HuH-7 (cell line): ENCODE measurements around the gene MRPS10.
"Not testable (repeated sequence)": the region's sequence is repeated elsewhere in the genome, so short reads cannot be mapped to it uniquely, and the experiment has no call there.

ENCODE experiments used
- DNase-seq: peaks from one replicate; pipeline ENCODE4 v3.0.0; 2011; ENCODE audit warnings: low spot score

MRPS10 gene

GRCh38 chr6:42207559-42207958 is 10.1 kb downstream of the MRPS10 start:
- DNase-seq: not testable (repeated sequence)

- DNase-seq: no peak
Observed at GRCh38 chr6:42204768-42205282, 12.8 kb downstream of the MRPS10 start.

- no peak for DNase-seq
Observed at GRCh38 chr6:42203183-42203582, 14.5 kb downstream of the MRPS10 start.

GRCh38 chr6:42202131-42202915 is 15.3 kb downstream of the MRPS10 start:
- not testable (repeated sequence) for DNase-seq

- DNase-seq: no peak
Observed at GRCh38 chr6:42201382-42201781, 16.3 kb downstream of the MRPS10 start.

GRCh38 chr6:42200035-42200434 is 17.6 kb downstream of the MRPS10 start:
- DNase-seq: no peak

- no peak for DNase-seq
Observed at GRCh38 chr6:42199106-42199981, 18.3 kb downstream of the MRPS10 start.

GRCh38 chr6:42197555-42198362 is 19.9 kb downstream of the MRPS10 start:
- no peak for DNase-seq

- no peak for DNase-seq
Observed at GRCh38 chr6:42195415-42195814, 22.2 kb downstream of the MRPS10 start.

GRCh38 chr6:42194056-42194455 is 23.6 kb downstream of the MRPS10 start:
- no peak for DNase-seq

- no peak for DNase-seq
Observed at GRCh38 chr6:42193491-42193894, 24.2 kb downstream of the MRPS10 start.

GRCh38 chr6:42192385-42192784 is 25.3 kb downstream of the MRPS10 start:
- not testable (repeated sequence) for DNase-seq

GRCh38 chr6:42190554-42191183 is 27.0 kb downstream of the MRPS10 start:
- no peak for DNase-seq

GRCh38 chr6:42188406-42188805 is 29.3 kb downstream of the MRPS10 start:
- DNase-seq: no peak

GRCh38 chr6:42185597-42185996 is 32.1 kb downstream of the MRPS10 start:
- DNase-seq: no peak

GRCh38 chr6:42184475-42184874 is 33.2 kb downstream of the MRPS10 start:
- no peak for DNase-seq

- no peak for DNase-seq
Observed at GRCh38 chr6:42182101-42182500, 35.6 kb downstream of the MRPS10 start.

- no peak for DNase-seq
Observed at GRCh38 chr6:42179945-42180313, 37.7 kb downstream of the MRPS10 start.

- DNase-seq: no peak
Observed at GRCh38 chr6:42179261-42179944, 38.3 kb downstream of the MRPS10 start.

GRCh38 chr6:42177514-42178364 is 39.9 kb downstream of the MRPS10 start:
- no peak for DNase-seq
